GM12892 (cell line): ENCODE results near the gene DNAJC22.

Experiments used
- POLR2A ChIP-seq: IDR thresholded peaks from 2 replicates; pipeline ENCODE4 v1.6.1; 2011; ENCODE audit warnings: low read depth, low read length, control low read depth
- POLR2AphosphoS5 ChIP-seq: IDR thresholded peaks from 2 replicates; pipeline ENCODE4 v1.6.1; 2011; ENCODE audit warnings: low read depth, low read length, control low read depth

GRCh38 chr12:49341777-49342065, 5.0 kb upstream of the DNAJC22 start:
- no peak for TF ChIP-seq POLR2AphosphoS5
- TF ChIP-seq POLR2A, result no peak
